Measurements from ENCODE around the gene CLDN6.

CLDN6 gene

DNA sequence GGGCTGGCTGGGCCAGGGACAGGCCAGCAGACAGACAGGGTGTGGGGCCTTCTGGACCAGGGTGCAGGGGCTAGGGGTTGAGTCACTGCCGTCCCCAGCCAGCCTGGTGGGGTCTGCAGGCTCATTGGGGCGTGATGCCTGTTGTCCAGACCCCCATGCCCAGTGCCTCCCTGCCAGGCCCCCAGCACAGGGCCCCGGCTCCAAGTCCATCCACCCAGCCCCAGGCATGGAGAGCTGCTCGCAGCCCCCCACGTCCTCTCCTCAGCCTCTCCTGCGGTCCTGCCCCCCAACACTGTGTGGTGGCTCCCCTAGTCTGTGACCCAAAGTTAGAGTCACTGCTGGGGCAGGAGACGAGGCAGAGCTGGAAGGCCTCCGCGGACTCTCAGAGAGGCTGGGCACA is 30.7 kb downstream of the CLDN6 start:
- no peak for DNase-seq (ENCODE audit: low spot score)

DNA sequence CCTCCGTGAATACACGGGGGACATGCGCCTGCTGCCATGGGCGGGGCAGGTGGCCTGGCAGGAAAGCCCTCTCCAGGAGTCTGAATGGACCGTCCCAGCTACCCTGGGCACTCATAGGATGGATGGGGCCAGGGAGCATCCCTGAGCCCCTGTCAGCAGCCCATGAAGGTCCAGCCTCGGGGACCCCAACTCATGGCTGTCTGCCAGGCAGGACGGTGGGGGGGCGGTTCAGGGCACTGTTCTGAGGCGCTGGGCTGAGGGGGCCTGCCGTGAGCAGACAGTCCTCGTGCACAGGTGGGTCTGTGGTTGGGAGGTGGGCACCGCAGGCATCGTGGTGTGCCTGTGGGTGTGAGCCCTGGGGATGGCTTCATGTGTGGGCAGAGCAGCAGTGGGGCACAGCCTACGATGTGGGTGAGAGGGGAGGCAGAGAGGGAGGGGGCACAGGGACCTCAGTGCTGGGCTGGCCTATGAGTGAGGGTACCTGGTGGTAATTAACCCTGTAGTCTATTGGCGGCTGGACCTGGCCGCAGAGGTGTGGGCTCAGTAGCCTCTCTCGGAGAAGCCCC is 31.3 kb downstream of the CLDN6 start:
- no peak for DNase-seq (ENCODE audit: low spot score)

GRCh38 chr16:2985893-2986355 is 32.1 kb downstream of the CLDN6 start:
- no peak for DNase-seq (ENCODE audit: low spot score)

DNA sequence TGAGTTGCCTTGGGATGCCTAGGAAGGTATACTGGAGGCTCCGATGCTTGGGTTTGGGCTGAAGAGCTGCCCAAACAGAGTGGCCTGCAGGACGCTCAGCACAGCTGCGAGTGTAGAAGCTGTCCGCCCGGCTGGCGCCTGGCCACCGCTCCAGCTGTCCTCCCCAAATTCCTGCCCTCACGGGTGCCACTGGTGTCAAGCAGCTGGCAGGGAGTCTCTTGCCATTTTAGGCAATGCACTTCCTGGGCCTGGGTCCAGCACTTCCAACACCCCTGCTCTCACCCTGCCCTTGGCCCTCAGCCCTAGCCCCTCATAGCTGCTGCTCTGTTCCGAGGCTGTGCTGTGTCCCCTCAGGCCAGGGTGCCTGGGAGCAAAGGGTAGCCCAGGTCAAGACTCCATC is 32.5 kb downstream of the CLDN6 start:
- no peak for DNase-seq (ENCODE audit: low spot score)

GRCh38 chr16:2983706-2984136 is 34.3 kb downstream of the CLDN6 start:
- peak; percentile 87 for DNase-seq (ENCODE audit: low spot score)

DNA sequence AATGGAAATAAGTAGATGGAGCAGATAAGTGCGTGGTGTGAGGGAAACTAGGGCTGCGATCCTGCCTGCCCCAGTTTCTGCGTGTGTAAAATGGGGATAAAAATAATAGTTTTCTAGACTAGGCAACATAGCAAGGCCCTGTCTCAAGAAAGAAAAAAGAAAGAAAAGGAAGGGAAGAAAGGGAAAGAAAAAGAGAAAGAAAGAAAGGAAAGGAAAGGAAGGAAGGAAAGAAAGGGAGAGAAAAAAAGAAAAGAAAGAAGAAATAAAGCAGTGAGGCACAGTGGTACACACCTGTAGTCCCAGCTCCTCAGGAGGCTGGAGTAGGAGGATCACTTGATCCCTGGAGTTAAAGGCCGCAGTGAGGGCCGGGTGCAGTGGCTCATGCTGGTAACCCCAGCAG is 35.6 kb downstream of the CLDN6 start:
- DNase-seq (ENCODE audit: low spot score) = no peak

GRCh38 chr16:2981899-2982250 is 36.1 kb downstream of the CLDN6 start:
- no peak for DNase-seq (ENCODE audit: low spot score)

DNA sequence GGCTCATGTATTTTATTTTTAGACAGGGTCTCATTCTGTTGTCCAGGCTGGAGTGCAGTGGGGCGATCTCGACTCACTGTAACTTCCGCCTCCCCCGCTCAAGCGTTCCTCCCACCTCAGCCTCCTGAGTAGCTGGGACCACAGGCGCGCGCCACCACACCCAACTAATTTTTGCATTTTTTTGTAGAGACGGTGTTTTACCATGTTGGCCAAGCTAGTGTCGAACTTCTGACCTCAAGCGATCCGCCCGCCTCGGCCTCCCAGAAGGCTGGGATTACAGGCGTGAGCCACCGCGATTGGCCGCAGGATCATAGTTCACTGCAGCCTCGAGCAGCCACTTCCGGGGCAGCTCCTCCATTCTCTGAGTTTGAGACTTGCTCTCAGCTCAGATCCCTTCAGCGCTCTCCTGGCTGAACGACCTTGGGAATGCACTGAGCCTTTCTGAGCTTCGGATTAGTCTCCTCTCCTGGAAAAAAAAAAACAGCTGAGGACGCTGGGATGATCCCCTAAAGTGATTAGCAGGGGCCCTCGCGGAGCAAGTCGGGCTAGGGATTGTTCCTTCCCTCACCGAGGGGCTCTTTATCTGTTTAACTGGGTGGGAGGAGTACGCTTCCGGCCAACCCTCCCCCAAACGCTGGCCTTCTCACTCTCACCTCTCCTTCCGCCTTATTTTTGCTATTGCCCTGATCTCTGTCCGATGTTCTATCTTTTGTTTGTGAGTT is 36.6 kb downstream of the CLDN6 start:
- no peak for DNase-seq (ENCODE audit: low spot score)

- DNase-seq (ENCODE audit: low spot score) = peak; percentile 99
These were observed 37.5 kb downstream of the CLDN6 start, which contains the start of gene PKMYT1 for GRCh38 chr16:2980227-2981176. PKMYT1 (minus strand) TSS chr16:2980446; CDS start chr16:2979657, 789 bp downstream.

DNA sequence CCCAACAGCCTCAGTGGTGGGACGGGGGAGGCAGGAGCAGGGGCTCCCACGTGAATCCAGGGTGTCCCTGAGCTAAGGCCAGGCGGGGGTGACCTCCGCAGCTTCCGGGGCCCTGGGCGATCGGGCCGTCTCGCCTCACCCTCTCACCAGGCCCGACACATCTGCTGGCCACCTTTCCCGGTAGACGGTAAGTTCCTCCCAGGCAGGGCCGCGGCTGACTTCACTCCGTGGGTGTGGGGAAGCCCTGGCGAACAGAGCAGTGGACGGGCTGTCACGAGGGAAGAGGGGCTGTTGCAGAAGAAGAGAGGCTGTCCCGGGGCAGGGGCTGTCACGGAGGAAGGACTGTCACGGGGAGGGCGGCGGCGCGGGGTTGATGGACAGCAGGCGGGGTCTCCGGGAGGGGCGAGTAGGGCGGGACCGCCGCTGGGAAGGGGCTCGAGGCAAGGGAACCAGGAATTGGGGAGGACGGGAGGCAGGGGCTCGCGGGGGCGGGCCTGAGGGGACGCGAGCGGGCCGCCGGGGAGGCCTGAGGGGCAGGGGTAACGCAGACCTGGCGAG is 38.2 kb downstream of the CLDN6 start:
- DNase-seq (ENCODE audit: low spot score) = no peak

GRCh38 chr16:2977440-2977839 is 40.5 kb downstream of the CLDN6 start:
- DNase-seq (ENCODE audit: low spot score) = no peak

GRCh38 chr16:2976673-2977072 is 41.3 kb downstream of the CLDN6 start:
- no peak for DNase-seq (ENCODE audit: low spot score)

DNA sequence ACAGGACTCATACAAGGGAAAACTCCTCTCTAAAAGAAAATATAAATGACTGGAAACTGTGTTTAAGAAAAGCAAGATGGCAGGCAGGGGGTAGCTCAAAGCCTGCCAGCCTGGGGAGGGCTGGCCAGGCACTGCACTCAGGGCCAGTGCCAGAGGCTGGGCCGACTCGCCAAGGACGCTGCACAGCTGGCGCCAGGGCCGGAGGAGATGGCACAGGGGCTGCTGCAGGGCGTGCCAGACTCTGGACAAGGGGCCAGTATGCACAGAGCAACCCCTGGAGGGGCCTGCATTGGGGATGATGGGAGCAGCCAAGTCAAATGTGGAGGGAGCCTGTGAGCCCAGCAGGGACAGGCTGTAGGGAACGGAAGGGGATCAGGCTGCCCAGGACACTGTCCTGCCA is 41.8 kb downstream of the CLDN6 start:
- DNase-seq (ENCODE audit: low spot score) = no peak

DNA sequence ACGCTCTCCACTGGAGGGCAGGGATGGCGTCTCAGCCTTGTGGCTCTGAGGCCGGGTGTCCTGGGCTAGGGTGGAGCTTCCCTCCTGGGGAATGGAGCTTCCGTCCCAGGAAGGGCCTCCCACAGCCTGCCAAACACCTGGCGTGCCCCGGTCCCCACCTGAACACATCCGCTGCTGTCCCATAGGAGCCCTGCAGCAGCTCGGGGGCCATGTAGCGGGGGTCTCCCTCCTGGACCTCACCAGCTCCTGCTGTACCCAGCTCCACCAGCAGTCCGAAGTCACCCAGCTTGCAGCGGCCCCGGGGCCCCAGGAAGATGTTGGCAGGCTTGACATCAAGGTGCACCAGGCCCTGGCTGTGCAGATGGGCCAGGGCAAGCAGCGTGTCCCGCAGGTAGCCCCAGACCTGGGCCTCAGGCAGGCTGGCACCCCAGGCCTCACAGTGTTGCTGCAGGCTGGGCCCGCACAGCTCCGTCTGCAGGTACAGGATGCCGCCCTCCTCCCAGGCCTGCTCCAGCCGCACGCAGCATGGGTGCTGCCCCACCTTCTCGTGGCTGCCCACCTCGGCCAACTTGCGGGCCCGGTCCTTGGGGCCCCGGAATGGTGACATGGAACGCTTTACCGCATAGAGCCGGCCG is 42.7 kb downstream of the CLDN6 start:
- no peak for DNase-seq (ENCODE audit: low spot score)

DNA sequence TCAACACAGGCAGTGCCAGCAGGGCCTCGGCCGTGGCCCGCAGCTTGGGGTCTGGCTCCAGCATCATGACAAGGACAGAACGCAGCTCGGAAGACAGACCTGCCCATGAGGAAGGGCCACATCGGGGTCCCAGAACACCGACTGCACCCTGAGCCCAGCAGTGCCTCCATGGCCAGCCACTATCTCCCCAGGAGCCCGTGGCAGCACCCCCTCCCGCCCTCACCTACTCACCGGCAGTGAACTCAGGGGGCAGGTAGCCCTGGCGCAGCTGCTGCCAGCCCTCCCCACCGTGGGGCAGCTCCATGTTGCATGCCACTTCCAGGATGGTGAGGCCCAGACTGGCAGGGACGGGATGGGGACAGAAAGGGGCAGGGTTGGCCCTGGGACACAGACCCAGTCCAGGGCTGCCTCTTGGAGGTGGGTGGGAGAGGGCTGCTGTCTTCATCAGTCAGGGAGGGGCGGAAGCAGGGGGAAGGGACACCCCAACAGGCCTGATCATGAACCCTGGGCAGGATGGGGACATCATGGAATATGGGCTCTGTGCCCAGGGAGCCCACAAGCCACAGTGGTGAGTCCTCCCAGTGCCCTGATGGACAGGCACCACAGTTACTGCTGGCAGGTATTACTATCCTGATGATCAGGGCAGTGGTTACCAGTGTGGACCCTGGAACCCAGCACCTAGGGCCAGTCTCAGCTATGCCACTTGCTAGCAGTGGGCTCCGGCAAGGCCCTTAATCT is 43.5 kb downstream of the CLDN6 start:
- no peak for DNase-seq (ENCODE audit: low spot score)

GRCh38 chr16:2973605-2974318 is 44.2 kb downstream of the CLDN6 start:
- no peak for DNase-seq (ENCODE audit: low spot score)

GRCh38 chr16:2973093-2973492 is 44.9 kb downstream of the CLDN6 start:
- DNase-seq (ENCODE audit: low spot score) = no peak

GRCh38 chr16:2971985-2972784 is 45.8 kb downstream of the CLDN6 start:
- DNase-seq (ENCODE audit: low spot score) = no peak

GRCh38 chr16:2971134-2971984 is 46.6 kb downstream of the CLDN6 start:
- DNase-seq (ENCODE audit: low spot score) = no peak

All from COLO829 (cell line).